B cell (primary cell): Measurements from ENCODE around the gene PIBF1. TPM values are rescaled to one million over a fixed set of nuclear protein-coding genes. Genes with fewer than 3 reads are reported as not detected.

Experiments
- ATAC-seq: fragments of 200-7000 bp; cut with Tn5 transposase; one replicate; pipeline ENCODE4 v1.10.0; 2021; ENCODE audit warnings: low read depth, mild to moderate bottlenecking, moderate number of reproducible peaks, moderate library complexity
- CTCF ChIA-PET: fragments of 350-600 bp; sonication (Branson Sonifier 250); formaldehyde crosslinking; loops from one replicate; lab custom pipeline; 2021; ENCODE audit warnings: antibody characterized with exemption, inconsistent platforms; lab: Charles Lee
- POLR2A ChIA-PET: fragments of 350-600 bp; sonication (Branson Sonifier 250); formaldehyde crosslinking; loops from one replicate; lab custom pipeline; 2021; ENCODE audit warnings: antibody characterized with exemption; lab: Charles Lee
- DNase-seq: peaks from one replicate; pipeline ENCODE4 v3.0.0; 2013
- H2AFZ ChIP-seq: 2 replicates; pipeline ENCODE4 v1.6.1; 2012; ENCODE audit warnings: mild to moderate bottlenecking, low read depth, low read length; ENCODE audit not compliant: insufficient read depth, poor library complexity, severe bottlenecking
- H3K27ac ChIP-seq, 2 donors: 1 replicate in 1 of 2; 2 replicates in 1 of 2; pipeline ENCODE4 v1.5.1; 2012 to 2013; ENCODE audit warnings: low read length in 2 of 2, mild to moderate bottlenecking in 2 of 2, moderate library complexity in 1 of 2
- H3K27me3 ChIP-seq, 4 experiments: fragments of 200-600 bp in 1 of 4; sonication (generic) in 1 of 4; replicated peaks in 1 of 4; 1 replicate in 2 of 4; 2 replicates in 2 of 4; pipeline versions ENCODE4 v1.6.1 to v1.7.0; 2013 to 2016; ENCODE audit warnings: low read length in 3 of 4, mild to moderate bottlenecking in 2 of 4, mixed read lengths in 1 of 4, moderate library complexity in 1 of 4; ENCODE audit not compliant: insufficient read depth in 4 of 4, control insufficient read depth in 3 of 4; ENCODE audit errors: control extremely low read depth in 1 of 4
- H3K36me3 ChIP-seq, 2 experiments: replicated peaks in 1 of 2; 1 replicate in 1 of 2; 2 replicates in 1 of 2; pipeline versions ENCODE4 v1.6.1 to v1.7.1; 2013; ENCODE audit warnings: low read length in 1 of 2; ENCODE audit not compliant: insufficient read depth in 2 of 2, control insufficient read depth in 1 of 2; ENCODE audit errors: control extremely low read depth in 1 of 2, extremely low read depth in 1 of 2
- H3K4me1 ChIP-seq, 2 donors: fragments of 200-600 bp in 1 of 2; sonication (generic) in 1 of 2; 1 replicate in 1 of 2; 2 replicates in 1 of 2; pipeline versions ENCODE4 v1.5.1 to v1.6.1; 2013 to 2017; ENCODE audit warnings: low read length in 2 of 2; ENCODE audit not compliant: control insufficient read depth in 2 of 2, insufficient read depth in 2 of 2
- H3K4me2 ChIP-seq: replicated peaks from 2 replicates; pipeline ENCODE3; 2012; ENCODE audit warnings: mild to moderate bottlenecking, low read depth, low read length; ENCODE audit not compliant: poor library complexity, severe bottlenecking
- H3K4me3 ChIP-seq, 5 experiments: fragments of 200-600 bp in 1 of 5; sonication (generic) in 1 of 5; 1 replicate in 3 of 5; 2 replicates in 2 of 5; pipeline versions ENCODE4 v1.5.1 to v1.7.0; 2011 to 2016; ENCODE audit warnings: low read length in 4 of 5, mild to moderate bottlenecking in 4 of 5, low read depth in 2 of 5, control low read depth in 1 of 5, moderate library complexity in 1 of 5; ENCODE audit not compliant: insufficient read depth in 1 of 5; ENCODE audit errors: control extremely low read depth in 1 of 5, extremely low read depth in 1 of 5
- H3K79me2 ChIP-seq: fragments of 200-600 bp; sonication (generic); one replicate; pipeline ENCODE4 v1.6.0; 2016; ENCODE audit warnings: low read length; ENCODE audit not compliant: control insufficient read depth, insufficient read depth
- H3K9ac ChIP-seq: fragments of 200-600 bp; sonication (generic); 2 replicates; pipeline ENCODE4 v1.6.1; 2017; ENCODE audit warnings: mild to moderate bottlenecking, low read length, moderate library complexity
- H3K9me3 ChIP-seq, 3 donors: one replicate each; pipeline versions ENCODE4 v1.6.1 to v1.7.1; 2013; ENCODE audit warnings: low read length in 2 of 3; ENCODE audit not compliant: control insufficient read depth in 2 of 3, insufficient read depth in 1 of 3; ENCODE audit errors: control extremely low read depth in 1 of 3
- H4K20me1 ChIP-seq: 2 replicates; pipeline ENCODE4 v1.6.0; 2012; ENCODE audit warnings: mild to moderate bottlenecking, low read length; ENCODE audit not compliant: insufficient read depth, control insufficient read depth, poor library complexity, severe bottlenecking
- H3K27ac Mint-ChIP-seq: one replicate; pipeline ENCODE4 v1.8.0; 2021; ENCODE audit warnings: mixed read lengths
- H3K27me3 Mint-ChIP-seq: one replicate; pipeline ENCODE4 v1.8.0; 2021; ENCODE audit warnings: mixed read lengths
- H3K4me1 Mint-ChIP-seq: one replicate; pipeline ENCODE4 v1.8.0; 2021; ENCODE audit warnings: mixed read lengths
- H3K4me3 Mint-ChIP-seq: one replicate; pipeline ENCODE4 v1.8.0; 2021; ENCODE audit warnings: mixed read lengths
- H3K9me3 Mint-ChIP-seq: one replicate; pipeline ENCODE4 v1.8.0; 2022; ENCODE audit warnings: mixed read lengths; ENCODE audit not compliant: insufficient read depth
- EZH2 ChIP-seq: IDR thresholded peaks from 2 replicates; pipeline ENCODE4 v1.6.1; 2012; ENCODE audit warnings: borderline replicate concordance, low read depth, mild to moderate bottlenecking, moderate library complexity, low read length; ENCODE audit not compliant: insufficient read depth, poor library complexity, severe bottlenecking
- WGBS: methylation state at CpG from one replicate; pipeline ENCODE4 v1.1.5; 2013; ENCODE audit warnings: missing lambda C conversion rate; ENCODE audit not compliant: insufficient coverage; 5-methylcytosine and 5-hydroxymethylcytosine counted together
- intact Hi-C: fragments of 100-400 bp; cut with micrococcal nuclease; formaldehyde crosslinking; loops from one replicate; pipeline ENCODE4 v1.10.0; 2022
- polyA plus RNA-seq: library from polyadenylated mRNA; depleted of rRNA; stranded (reverse); fragments of >200 nt; gene quantifications from 2 replicates; pipeline ENCODE4 v1.2.3, GENCODE V29; 2012
- total RNA-seq, 2 donors: library from RNA; stranded (reverse); fragments of 120-200 nt in 1 of 2; gene quantifications; 1 replicate in 1 of 2; 2 replicates in 1 of 2; pipeline versions ENCODE4 v1.2.3 to v1.2.4, GENCODE V29; 2013 to 2022
- TF ChIP-seq, protein P1 (sequence below): fragments of 200-600 bp; IDR thresholded peaks from one replicate; pipeline ENCODE4 v1.8.0; 2022; ENCODE audit warnings: antibody characterized with exemption, mild to moderate bottlenecking

PIBF1 gene
- total and polyA plus RNA-seq, 2 donors (not counting 1 experiment from before 2014, with no cell fraction given), result 4.5 to 43.1 TPM

DNA sequence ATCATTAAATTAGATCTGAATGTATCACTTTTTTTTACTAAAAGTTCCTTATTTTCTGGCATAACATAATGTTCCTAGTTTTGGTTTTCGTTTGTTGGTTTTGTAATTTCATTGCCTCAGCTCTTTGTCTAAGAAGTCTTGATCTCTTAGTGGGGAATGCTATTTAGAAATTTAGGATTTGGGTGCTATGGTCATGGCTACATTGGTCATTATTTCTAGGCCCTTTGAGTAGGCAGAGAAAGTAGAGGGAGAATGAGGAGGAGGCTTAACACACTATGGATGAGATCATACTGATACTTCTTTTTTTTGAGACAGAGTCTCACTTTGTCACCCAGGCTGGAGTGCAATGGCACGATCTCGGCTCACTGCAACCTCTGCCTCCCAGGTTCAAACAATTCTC is 41.8 kb downstream of the PIBF1 start:
- Histone ChIP-seq H3K27me3 (no peaks in the 10 kb centered on the region), H2AFZ (no peak overlapping the region), H3K79me2 (peaks cover 4% of the 10 kb centered on the region), H3K36me3 (peaks cover 3 to 24% of the 10 kb centered on the region in 2 experiments), H3K27ac (no peak overlapping the region), H3K9me3 (no peaks in the 10 kb centered on the region), H3K4me2 (no peak overlapping the region), H3K4me3 (no peak overlapping the region), H4K20me1 (no peaks in the 10 kb centered on the region), H3K9ac (no peak overlapping the region), H3K4me1 (no peaks in the 10 kb centered on the region)
- no CpG with 5 or more reads among the region's 3 CpGs for WGBS
- no peak overlapping the region for H3K27ac Mint-ChIP-seq
- no peaks in the 10 kb centered on the region for H3K4me1 Mint-ChIP-seq
- intact Hi-C loops, result no loop called here
- POLR2A ChIA-PET, result no interaction called here
- no peaks in the 10 kb centered on the region for H3K27me3 Mint-ChIP-seq
- TF ChIP-seq EZH2, result no peak
- TF ChIP-seq, protein P1, sequence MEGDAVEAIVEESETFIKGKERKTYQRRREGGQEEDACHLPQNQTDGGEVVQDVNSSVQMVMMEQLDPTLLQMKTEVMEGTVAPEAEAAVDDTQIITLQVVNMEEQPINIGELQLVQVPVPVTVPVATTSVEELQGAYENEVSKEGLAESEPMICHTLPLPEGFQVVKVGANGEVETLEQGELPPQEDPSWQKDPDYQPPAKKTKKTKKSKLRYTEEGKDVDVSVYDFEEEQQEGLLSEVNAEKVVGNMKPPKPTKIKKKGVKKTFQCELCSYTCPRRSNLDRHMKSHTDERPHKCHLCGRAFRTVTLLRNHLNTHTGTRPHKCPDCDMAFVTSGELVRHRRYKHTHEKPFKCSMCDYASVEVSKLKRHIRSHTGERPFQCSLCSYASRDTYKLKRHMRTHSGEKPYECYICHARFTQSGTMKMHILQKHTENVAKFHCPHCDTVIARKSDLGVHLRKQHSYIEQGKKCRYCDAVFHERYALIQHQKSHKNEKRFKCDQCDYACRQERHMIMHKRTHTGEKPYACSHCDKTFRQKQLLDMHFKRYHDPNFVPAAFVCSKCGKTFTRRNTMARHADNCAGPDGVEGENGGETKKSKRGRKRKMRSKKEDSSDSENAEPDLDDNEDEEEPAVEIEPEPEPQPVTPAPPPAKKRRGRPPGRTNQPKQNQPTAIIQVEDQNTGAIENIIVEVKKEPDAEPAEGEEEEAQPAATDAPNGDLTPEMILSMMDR, result no peak
- no peak overlapping the region for H3K4me3 Mint-ChIP-seq
- no peaks in the 10 kb centered on the region for H3K9me3 Mint-ChIP-seq
- no peak for ATAC-seq
- DNase-seq, result no peak
- CTCF ChIA-PET, result interaction anchor here (1.0 kb wide), 1 partner anchor 9 kb away, joined by 3 read pairs; no protein-coding TSS in a partner anchor

DNA sequence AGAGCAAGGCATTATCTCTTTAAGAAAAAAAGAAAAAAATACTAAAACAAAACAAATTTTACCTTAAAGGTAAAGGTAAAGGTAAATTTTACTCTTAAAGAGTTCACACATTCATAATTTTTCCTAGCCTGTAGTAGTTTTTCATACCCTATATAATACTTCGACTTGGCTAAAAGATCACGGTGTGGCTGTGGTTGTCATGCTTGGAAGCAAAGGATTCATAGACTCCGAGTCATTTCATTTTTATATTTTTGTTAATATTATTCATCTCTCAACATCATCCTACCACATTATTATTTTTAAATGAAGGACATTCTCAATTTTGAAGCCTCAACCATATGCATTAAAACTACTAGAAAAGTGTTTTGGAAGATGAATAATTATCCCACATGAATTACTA is 52.7 kb downstream of the PIBF1 start:
- ChIA-PET CTCF (no interaction called here), POLR2A (no interaction called here)
- no CpG with 5 or more reads among the region's 3 CpGs for WGBS
- Mint-ChIP-seq H3K9me3 (no peaks in the 10 kb centered on the region), H3K27me3 (no peaks in the 10 kb centered on the region), H3K27ac (no peak overlapping the region), H3K4me1 (peaks cover 12% of the 10 kb centered on the region), H3K4me3 (no peak overlapping the region)
- Histone ChIP-seq H3K4me3 (no peak overlapping the region), H3K79me2 (no peaks in the 10 kb centered on the region), H3K36me3 (peaks cover 6 to 8% of the 10 kb centered on the region in 2 experiments), H3K4me1 (no peaks in the 10 kb centered on the region), H2AFZ (no peak overlapping the region), H3K4me2 (no peak overlapping the region), H4K20me1 (no peaks in the 10 kb centered on the region), H3K9ac (no peak overlapping the region), H3K27ac (no peak overlapping the region), H3K27me3 (no peaks in the 10 kb centered on the region), H3K9me3 (no peaks in the 10 kb centered on the region)
- ATAC-seq (no peak), DNase-seq (no peak)
- intact Hi-C loops, result no loop called here
- TF ChIP-seq, protein P1, result no peak
